GM18519 (cell line): Measurements from ENCODE around the gene GK.
A peak's percentile ranks its signal among the peaks of the same experiment; 100 is the strongest.
"Not testable (repeated sequence)": the region's sequence is repeated elsewhere in the genome, so short reads cannot be mapped to it uniquely, and the experiment has no call there.

Experiments used
- ATAC-seq: cut with Tn5 transposase; IDR thresholded peaks from one replicate; pipeline ENCODE4 v1.9.1; 2021; ENCODE audit warnings: mild to moderate bottlenecking, moderate library complexity; ENCODE audit not compliant: unreplicated experiment, low FRiP score

Gene GK

DNA sequence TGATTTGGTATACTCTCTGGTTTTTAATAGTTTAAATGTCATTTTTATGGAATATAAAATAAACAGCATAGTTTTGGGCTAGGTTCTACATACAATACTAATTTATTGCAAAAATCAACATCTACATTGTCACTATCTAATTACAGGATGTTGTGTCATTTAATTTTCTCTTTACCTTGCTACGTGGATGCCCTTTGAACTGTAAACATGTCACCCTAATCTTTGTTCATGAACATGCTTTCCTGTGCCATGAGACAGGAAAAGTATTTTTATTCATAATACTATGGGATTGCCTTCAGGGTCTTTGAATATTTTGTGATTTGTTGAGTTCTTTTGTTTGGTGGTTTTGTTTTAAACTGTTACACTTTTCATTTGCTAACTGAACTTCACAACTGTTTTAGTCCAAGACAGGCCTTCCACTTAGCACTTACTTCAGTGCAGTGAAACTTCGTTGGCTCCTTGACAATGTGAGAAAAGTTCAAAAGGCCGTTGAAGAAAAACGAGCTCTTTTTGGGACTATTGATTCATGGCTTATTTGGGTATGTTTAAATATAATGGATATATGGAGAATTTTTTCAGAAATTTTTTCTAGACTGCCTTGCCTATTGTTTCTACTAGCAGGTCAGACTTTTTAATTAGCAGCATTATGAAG lies 40.9 kb downstream of the GK start:
- no peak for ATAC-seq

DNA sequence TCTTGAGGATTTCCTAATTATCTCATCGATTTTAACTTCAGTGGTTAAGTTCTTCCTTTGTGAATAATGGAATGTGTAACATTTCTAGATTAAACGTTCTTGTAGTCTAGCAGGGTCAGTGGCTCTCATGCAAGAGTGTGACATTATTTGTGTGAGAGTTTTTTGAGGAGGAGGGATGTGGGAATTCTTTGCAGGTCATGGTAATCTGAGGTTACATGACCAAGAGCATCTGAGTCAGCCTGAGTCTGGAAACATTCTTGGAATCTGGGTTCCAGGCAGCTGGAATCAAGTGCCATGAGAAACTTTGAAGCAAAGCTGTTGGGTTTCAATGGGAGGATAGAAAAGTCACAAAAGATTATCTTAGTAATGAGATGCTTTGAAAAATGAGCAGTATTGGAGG lies 49.5 kb downstream of the GK start:
- ATAC-seq = no peak

DNA sequence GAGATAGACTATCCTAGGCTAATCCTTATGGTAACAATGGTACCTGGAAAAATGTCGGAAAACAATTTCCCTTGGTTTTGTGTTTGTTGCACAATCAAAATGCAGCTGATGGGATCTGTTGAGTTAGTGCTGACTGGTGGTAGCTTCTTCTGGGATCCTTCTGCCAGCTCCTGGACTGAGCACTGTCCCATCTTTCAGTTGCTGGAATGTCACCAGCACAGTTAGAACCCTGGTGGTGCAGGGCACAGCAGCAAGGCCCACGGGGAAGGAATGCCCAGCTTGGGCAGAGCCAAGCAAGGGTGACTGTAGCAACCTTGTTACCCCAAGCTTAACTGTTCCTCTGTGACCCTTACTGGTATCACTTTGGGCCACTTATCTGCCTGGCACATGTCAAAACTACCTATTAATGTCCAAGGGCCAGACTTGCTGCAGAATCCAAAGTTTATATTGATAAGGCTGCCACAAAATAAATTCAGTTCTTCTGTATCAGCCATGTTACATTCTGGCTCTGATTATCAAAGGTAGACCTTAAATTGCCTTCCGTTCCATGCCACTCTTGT lies 53.1 kb downstream of the GK start:
- ATAC-seq = no peak

DNA sequence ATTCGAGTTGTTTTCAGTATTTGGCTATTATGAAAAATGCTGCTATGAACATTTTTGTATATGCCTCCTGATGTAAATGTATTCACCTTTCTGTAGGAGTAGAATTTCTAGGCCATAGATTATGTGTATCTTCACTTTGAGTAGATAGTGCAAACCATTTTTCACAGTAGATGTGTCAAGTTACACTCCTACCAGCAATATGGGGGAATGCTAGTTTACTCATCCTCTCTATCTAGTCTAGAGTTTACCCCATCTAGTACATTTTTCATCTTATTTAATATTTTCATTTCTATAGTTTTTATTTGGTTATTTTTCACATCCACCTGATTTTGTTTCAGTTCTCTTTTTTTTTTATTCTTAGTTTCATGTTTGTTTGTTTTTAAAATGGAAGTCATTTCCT lies 59.0 kb downstream of the GK start:
- ATAC-seq = no peak

DNA sequence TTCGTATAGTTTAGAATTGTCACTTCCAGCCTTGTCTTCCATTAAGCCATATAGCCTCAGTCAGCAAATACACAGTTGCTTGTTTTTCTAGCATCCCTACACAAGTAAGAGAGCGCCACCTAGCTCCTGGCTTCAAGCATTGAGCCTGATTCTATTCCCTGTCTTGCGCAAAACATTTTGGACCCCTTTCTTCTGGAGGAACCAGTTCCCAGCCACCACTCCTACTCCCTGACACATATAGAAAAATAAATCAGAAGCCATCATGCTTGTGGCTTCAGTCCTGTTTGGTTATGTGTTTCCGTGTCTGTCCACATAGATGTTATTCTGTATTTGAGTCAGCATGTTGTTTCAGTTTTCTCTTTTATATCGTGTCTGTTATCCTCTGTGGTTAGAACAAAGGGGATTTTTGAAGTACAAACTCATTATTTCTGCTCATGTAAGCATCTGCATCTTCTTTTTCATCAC lies 59.9 kb downstream of the GK start:
- ATAC-seq = peak; percentile 97

DNA sequence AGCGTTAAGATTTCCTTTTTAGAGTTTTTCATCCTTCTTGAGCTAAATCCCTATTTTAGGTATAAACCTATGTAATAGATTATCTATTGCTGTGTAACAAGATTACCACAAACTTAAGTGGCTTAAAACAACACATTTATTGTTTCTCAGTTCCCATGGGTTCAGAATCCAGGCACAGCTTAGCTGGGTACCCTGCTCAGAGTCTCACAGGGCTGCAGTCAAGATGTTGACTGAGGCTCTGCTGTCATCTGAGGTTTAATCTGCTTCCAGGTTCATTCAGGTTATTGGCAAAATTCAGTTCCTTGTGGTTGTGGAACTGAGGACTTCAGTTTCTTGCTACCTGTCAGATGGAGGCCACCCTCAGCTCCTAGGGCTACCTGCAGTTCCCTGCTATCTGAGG lies 60.9 kb downstream of the GK start:
- no peak for ATAC-seq

DNA sequence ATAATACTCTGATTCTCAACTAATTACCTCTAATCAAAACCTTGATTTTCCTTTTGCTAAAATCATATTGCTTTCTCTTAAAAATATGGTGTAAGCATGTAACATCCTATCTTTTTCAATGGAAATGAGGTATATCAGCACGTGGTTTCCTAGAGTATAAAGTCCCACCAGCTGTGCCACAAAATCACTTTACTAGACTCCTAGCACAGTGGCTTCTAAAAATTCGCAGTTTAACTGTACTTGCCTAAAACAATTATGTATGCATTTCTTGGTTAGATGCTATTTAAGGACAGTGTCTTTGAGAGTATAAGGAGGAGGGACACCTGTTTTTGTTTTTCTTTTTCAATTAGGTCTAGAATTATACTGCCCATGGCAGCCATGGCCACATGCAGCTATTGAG lies 62.8 kb downstream of the GK start:
- no peak for ATAC-seq

DNA sequence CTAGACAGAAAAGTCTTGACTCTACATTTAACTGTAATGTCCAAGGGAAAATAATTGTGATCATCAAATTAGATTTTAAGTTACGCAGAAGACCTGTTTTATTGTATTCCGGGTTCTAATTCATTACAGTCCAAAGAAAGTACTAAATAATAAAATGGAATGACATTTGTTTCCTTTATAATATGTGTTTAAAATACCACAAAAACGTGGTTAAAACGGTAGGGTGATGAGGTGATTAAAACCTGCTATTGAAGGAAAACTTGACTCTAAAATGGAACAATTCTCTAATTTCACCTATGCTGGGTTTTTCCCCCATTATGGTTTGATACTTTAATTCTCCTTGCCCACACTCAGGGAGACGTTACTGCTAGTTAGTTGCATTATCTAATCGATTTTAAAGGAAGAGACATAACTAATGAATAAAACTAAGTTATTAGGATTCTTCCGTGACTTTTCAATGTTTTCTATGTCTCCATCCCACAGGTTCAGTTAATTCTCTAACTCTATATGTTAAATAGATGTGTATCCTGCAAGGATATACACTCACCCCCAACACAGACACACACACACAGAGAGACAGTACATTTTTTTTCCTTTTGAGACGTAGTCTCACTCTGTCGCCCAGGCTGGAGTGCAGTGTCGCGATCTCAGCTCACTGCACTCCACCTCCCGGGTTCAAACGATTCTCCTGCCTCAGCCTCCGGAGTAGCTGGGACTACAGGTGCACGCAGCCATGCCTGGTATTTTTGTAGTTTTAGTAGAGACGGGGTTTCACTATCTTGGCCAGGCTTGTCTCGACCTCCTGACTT lies 80.8 kb downstream of the GK start:
- no peak for ATAC-seq

DNA sequence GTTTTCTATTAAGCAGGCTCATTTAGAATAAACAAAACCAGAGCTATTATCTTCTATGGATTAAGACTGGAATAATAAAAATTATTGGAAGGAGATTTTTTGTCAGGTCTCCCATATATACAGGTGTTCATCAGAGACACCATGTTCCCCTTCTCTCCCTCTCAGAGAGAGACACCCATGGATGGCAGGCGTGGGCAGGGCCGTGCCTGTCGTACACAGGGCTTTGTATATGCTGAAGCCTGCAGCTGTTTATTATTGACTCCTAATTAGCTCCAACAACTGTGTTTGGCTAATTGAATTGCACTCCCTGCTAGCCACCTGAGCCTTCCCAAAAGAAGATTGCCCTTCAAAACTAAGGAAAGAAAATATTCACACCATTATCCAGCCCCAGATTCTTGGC lies 81.6 kb downstream of the GK start:
- no peak for ATAC-seq

DNA sequence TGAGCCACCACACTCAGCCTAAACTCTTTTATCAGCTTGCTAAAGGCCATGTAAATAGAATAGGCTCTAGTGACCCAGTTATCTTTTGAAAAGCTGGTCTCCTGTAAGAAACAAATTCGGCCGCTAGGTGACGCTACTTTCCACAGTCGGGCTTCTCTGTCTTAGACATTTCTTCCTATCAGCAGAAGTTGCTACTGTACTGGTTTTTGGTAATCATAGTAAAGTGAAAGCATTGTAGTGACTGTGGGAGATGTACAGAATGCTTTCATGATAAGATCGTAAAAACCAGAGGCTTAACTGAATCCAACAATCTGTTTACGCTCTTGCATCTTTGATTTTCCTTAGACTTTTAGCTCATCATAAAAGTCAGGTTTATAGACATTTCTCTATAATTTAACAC lies 82.6 kb downstream of the GK start:
- ATAC-seq = peak; percentile 98

DNA sequence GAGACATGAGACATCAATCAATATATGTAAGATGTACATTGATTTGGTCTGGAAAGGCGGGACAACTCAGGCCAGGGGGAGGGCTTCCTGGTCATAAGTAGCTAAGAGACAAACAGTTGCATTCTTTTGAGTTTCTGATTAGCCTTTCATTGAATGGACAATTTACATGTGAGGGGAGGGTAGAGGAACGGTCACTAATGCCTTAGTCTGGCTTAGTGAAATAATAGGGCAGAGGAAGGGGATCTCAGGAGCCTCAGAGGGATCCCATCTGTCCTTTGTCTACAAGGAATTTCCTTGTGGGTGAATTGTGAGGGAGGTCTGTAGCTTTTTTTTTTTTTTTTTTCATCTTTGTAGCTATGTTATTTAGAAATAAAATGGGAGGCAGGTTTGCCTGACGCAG lies 88.3 kb downstream of the GK start:
- ATAC-seq = no peak

DNA sequence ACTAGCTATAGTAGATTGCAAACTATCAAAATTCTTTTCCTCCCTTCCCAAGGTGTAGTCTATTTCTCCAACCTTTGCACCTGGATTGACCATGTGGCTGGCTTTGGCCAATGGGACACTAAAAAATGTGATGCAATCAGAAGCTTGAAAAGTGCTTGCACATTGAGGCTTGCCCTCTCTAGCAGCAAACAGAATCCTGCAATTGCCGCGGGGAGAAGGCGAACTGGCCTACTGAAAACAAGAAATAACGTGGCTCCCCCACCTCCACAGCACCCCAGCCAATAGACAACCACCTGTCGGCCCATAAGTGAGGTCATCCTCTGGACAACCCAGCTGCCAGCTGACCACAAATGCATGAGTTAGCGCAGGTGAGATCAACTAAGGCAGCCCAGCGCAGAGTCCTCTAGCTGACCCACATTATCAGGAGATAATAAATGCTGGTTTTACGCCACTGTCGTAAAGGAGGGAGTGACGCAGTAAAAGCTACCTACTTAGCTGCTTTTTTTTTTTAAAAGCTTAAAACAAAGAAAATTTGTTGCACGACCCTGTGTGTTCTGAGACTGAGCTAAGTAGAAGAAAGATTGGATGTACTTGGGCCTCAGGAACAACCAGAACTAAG lies 95.2 kb downstream of the GK start:
- ATAC-seq = no peak

DNA sequence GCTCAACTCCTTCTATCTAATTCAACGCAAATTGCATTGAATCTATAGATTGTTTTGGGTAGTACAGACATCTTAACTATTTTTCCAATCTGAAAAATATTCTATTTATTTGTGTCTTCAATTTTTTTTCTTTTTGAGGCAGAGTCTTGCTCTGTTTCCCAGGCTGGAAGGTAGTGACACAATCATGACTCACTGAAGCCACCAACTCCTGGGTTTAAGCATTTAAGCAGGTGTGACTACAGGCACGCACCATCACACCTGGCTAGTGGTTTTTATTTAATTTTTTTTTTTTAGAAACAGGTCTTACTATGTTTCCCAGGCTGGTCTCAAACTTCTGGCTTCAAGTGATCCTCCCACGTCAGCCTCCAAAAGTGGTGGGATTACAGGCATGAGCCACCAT lies 98.3 kb downstream of the GK start:
- no peak for ATAC-seq

DNA sequence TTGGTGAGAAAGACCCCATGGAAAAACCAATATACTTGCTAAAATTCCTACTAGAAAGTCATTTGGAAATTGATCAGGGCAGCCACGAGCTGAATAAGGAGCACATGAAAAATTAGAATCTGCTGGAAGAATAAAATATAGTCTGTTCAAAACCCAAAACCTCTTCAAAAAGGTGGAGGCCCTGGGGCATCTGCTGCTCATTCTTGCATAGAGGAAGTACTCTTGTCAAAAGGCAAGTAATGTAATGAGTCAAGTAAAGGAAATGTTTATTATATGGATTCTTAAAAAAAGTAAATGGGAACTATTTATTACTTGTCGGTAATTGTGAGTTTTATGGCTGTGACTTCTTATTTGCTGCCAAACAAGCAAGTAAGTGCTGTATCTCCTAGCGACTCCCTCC lies 109.5 kb downstream of the GK start:
- ATAC-seq = no peak

DNA sequence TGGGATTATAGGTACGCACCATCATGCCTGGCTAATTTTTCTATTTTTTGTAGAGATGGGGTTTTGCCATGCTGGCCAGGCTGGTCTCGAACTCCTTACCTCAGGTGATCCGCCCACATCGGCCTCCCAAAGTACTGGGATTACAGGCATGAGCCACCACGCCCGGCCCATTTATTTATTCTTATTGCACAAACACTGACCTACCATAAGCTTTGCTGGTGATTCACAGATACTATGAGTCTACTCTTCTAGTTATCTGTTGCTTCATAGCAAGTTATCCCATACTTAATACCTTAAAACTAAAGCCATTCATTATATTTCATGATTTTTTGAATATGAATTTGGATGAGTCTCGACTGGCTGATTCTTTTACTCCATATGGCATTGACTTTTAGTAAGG lies 120.5 kb downstream of the GK start:
- not testable (repeated sequence) for ATAC-seq

DNA sequence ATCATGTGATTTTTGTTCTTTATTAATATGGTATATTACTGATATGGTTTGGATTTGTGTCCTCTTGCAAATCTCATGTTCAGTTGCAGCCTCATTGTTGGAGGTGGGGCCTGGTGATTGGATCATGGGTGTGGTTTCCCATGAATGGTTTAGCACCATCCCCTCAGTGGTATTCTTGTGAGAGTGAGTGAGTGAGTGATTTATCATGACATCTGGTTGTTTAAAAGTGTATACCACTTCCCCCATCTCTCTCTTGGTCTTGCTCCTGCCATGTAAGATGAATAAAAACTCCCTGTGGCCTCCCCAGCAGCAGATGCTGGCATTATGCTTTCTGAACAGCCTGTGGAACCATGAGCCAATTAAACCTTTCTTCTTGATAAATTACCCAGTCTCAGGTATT lies 124.4 kb downstream of the GK start:
- no peak for ATAC-seq

DNA sequence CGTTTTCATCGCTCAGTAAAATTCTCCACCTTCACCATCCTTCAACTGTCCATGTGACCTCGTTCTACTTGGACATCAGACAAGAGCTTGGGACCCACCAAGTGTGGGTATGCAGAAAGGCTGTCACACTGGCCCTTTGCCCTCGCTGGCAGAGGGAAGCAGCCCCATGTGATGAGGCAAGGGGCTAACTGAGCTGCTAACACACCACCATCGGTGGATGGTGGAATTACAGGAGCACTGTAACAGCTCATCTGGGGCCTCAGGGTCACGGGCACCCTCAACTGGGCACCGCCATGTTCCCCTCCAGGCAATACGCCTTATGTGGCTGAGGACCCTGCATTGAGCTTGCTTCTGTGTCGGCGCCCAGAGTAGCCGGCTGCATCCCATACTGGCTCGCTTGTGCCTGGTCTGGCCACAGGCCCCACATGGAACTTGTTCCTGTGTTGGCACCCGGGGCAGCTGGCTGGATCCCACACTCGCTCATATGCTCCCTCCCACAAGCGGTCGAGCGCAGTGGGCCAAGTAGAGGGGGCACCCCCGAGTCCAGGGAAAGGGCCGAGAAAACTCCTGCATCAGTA lies 126.3 kb downstream of the GK start:
- no peak for ATAC-seq
